ENCODE results near the gene CTAGE8.
"Not testable (repeated sequence)": the region's sequence is repeated elsewhere in the genome, so short reads cannot be mapped to it uniquely, and the experiment has no call there.

Gene CTAGE8

DNA sequence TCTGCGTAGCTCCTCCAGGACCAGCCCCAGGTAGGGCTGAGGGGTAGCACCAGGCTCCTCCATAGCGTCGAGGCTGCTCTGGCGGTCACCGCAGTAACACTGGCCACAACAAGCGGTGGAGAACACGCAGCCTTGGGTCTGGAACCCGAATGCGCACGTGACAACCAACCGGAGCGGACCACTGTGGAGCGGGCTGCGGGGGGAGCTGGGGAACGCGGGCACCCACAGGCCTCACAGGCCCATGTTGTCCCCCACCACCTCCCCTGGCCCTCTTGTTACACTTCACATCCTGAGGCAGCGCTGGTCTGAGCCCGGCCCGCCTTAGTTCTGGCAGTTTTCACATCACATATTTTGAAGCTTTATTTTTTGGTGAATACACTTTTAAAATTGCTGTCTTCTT is at the start of gene CTAGE8:
Gene CTAGE8 (minus strand): TSS at position 101 of the 400 bp plus-strand sequence. CDS start 38 bp downstream, at position 63.
- not testable (repeated sequence) for DNase-seq (ENCODE audit: low read depth, low spot score)

- DNase-seq (ENCODE audit: low read depth, low spot score), result not testable (repeated sequence)
Observed at GRCh38 chr7:144317537-144317936, 48.4 kb upstream of the CTAGE8 start.

- DNase-seq (ENCODE audit: low read depth, low spot score), result not testable (repeated sequence)
Observed at GRCh38 chr7:144311872-144312469, 42.9 kb upstream of the CTAGE8 start, which contains the start of gene OR2A1. Gene OR2A1, plus strand, starts transcription at chr7:144312419. Its CDS starts 5,706 bp downstream, at chr7:144318125.

GRCh38 chr7:144311218-144311617 is 42.1 kb upstream of the CTAGE8 start:
- DNase-seq (ENCODE audit: low read depth, low spot score), result not testable (repeated sequence)

GRCh38 chr7:144309702-144310101 is 40.6 kb upstream of the CTAGE8 start:
- not testable (repeated sequence) for DNase-seq (ENCODE audit: low read depth, low spot score)

- DNase-seq (ENCODE audit: low read depth, low spot score), result not testable (repeated sequence)
Observed at GRCh38 chr7:144305156-144305555, 36.1 kb upstream of the CTAGE8 start.

DNA sequence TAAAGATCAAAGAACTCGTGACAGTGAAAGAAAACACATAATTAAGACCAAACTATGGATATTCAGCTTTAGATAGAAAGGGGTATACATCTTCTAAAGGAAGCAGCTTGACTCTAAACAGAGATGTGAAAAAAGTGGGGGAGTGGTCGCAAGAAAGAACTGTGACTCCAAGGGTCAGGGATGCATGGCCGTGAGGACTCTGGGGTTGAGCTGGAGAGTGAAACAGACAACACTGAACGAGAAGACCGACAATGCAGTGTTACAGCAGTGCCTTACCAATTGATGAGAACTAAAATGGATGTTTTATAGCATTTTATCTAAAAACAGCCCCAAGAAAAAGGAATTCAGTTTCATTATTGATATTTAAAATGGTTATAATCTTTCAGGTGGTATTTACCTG is 34.5 kb upstream of the CTAGE8 start:
- not testable (repeated sequence) for DNase-seq (ENCODE audit: low read depth, low spot score)

GRCh38 chr7:144302578-144303303 is 33.7 kb upstream of the CTAGE8 start:
- DNase-seq (ENCODE audit: low read depth, low spot score), result not testable (repeated sequence)

DNA sequence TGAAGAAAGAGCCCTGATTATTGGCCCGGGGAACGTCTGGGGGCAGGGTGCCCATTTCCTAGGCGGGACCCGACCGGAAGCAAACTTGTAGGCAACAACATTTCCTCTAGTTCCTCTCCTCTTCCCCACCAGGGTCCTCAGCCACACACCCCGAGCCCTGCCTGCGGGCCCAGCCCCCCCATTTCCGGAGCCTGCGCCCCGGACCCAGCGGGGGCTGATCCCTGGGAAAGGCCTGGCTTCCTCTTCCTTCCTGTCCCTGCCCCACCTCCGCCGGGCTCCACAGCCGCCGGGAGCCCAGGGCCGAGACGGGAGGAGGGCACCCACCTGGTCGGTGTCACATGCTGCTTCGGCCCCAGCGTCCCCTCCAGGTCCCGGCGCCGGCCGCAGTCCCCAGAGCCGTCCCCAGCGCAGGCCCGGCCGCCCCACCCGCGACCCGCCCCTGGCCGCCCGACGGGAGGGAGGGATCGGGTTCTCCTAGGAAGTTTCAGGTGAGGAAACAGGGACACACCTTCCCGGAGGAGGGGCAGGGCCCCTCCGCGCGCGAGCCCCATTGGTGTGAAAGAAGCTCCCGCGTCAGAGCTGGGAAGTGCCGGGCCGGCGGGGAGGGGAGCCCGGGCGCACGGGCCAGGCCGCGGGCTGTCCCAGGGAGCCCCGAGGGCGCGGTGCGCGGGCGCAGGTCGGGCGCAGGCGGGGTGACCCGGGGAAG is 24.9 kb upstream of the CTAGE8 start:
- DNase-seq (ENCODE audit: low read depth, low spot score), result not testable (repeated sequence)

DNA sequence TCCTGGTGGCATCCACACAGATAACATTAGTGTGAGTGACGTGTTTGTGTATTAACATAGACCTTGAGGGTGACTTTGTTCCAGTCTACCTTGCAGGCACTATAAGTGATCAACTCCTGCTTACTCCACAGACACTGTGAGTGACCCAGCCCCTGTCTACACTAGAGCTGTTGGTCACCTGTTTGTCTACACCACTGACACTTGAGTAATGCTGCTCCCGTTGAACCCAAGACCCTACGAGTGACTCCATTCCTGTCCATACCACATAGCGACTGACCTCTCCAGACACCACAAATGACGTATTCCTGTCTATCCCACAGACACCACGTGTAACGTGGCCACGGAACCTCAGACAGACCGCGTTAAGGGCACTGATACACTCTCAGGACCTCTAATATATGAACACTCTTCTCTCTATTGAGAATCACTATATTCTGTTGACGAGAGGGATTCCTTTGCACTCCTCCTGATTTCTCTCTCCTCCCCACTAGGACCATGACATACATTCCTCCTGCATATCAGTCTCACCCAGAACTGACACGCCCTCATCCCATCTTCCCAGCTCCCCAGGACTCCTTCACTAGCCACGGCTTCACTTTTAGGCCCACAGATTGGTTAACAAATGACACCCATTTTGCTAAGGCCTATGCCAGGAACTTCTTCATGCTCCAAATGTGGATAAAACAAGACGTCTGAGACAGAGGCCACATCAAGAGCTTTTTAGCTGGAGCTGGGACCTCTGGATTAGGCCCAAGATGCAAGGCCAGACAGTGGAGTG is 23.5 kb upstream of the CTAGE8 start:
- DNase-seq (ENCODE audit: low read depth, low spot score), result not testable (repeated sequence)

DNA sequence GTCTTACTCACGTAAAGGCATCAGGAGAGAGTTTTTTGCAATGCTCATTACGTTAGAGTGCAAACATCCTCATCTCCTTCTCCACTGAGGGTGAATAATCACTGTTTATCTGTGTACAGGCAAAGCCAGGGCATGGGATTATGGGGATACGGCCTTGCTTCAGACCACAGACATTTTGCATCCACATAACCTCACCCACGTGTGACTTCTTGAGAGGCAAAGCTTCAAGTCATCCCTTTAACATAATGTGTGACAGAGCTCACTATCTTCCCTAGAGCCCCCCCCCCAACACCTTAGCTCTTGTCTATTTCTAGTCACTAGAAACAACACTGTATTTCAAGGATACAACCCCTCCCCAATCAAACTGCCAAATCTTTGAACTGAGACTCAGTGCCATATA is 22.5 kb upstream of the CTAGE8 start:
- not testable (repeated sequence) for DNase-seq (ENCODE audit: low read depth, low spot score)

DNA sequence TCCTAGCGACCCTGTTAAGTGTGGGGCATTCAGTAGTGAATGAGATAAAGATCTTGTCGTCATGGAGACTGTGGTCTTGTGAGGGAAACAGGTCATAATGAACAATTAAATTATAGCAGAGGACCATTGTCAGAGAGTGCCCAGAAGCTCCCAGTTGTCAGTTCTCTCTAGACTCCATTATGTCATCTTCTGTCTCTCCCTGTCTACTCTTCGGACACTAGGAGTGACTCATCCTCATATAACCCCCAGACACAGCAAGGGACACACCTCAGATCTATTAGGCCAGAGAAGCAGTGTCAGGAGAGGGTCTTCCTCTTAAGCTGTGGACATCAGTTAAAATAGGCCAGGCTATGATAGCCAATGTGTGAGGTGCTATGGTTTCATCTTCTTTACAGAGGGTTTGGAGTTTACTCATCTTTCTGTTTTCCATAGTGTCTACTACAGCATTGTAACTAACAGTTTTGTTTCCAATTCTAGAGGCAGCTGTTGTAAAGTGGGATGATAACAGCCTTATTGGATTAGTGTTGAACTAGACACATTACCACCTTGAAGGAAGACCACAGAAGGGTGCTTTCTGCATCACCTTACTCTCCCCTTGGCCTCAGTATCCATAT is 18.2 kb upstream of the CTAGE8 start:
- not testable (repeated sequence) for DNase-seq (ENCODE audit: low read depth, low spot score)

DNA sequence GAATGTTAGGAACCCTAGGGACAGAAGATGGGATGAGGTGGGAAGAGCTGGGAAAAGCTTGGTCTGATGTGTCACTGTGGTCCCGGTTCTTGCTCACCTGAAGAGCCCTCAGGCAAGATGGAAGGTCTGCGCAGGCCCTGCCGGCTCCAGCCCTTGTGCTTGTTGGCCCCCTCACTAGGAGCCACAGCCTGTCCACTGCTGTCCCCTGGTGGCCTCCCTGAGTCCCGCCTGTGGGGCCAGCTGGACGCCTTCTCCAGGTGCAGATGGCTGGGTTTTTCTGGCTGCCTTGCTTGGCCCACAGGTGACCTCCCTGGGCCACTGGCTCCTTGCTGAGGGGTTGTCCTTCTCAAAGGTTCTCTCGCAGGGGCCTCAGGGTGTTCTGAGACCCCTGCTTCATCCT is 14.6 kb upstream of the CTAGE8 start:
- DNase-seq (ENCODE audit: low read depth, low spot score), result not testable (repeated sequence)

- not testable (repeated sequence) for DNase-seq (ENCODE audit: low read depth, low spot score)
Observed at GRCh38 chr7:144282490-144282889, 13.4 kb upstream of the CTAGE8 start.

- DNase-seq (ENCODE audit: low read depth, low spot score), result not testable (repeated sequence)
Observed at GRCh38 chr7:144281981-144282380, 12.9 kb upstream of the CTAGE8 start.

GRCh38 chr7:144280010-144280409 is 10.9 kb upstream of the CTAGE8 start:
- not testable (repeated sequence) for DNase-seq (ENCODE audit: low read depth, low spot score)

DNA sequence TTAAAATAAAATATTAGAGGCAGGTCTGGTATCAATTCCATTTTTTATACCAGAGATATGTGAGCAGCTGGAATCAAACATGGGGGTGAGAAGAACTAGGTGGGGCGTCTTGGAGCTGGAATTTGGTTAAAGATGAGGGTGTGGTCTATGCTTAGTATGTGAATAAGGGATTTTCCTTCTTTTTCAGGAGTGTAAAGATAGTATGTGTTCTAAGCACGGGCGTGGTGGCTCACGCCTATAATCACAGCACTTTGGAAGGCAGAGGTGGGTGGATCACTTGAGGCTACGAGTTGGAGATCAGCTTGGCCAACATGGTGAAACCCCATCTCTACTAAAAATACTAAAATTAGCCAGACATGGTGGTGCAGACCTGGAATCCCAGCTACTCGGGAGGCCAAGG is 6.2 kb upstream of the CTAGE8 start:
- DNase-seq (ENCODE audit: low read depth, low spot score), result not testable (repeated sequence)

DNA sequence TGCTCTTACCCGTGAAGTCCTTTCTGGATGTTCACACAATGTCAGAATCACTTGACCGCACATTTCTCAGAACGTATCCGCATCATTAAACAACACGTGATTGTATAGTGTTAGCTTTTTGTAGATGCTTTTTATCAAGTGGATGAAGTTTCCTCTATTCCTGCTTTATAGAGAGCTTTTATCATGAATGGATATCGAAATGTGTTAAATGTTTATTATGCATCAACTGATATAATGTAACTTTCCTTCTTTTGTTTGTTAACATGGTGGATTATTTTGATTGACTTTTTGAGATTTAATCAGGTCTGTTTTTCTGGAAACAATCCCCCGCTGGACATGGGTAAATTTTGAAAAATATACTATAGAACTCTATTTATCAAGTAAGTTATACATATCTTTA is 4.4 kb downstream of the CTAGE8 start, which contains the start of gene OR2A7:
Gene OR2A7 (minus strand): TSS at position 101 of the 400 bp plus-strand sequence. CDS start 5,164 bp downstream, outside the sequence.
- not testable (repeated sequence) for DNase-seq (ENCODE audit: low read depth, low spot score)

- not testable (repeated sequence) for DNase-seq (ENCODE audit: low read depth, low spot score)
Observed at GRCh38 chr7:144262128-144262527, 7.0 kb downstream of the CTAGE8 start.

DNA sequence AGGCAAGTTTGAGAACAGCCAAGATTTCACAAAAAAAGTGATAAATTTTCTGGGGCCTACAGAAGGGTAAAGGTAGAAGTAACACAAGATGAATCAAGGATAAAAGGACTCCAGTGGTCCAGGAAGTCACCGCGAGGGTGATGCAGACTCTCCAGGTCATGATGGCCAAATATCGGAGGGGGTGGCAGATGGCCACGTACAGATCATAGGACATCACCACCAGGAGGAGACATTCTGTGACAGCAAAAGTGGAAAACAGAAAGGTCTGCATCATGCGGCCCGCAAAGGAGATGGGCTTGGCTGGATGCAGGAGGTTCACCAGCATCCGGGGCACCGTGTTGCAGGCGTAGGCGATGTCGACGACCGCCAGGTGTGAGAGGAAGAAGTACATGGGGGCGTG is 10.0 kb downstream of the CTAGE8 start:
- not testable (repeated sequence) for DNase-seq (ENCODE audit: low read depth, low spot score)

GRCh38 chr7:144256112-144256511 is 13.0 kb downstream of the CTAGE8 start:
- no peak for DNase-seq (ENCODE audit: low read depth, low spot score)

Measured in activated CD4-positive, CD25-positive, alpha-beta regulatory T cell treated with anti-CD3 and anti-CD28 coated beads, Interleukin-2, amount 50 U/mL, for 16 hours (primary cell).